ENCODE results near the gene AP4S1.
"Not testable (repeated sequence)": the region's sequence is repeated elsewhere in the genome, so short reads cannot be mapped to it uniquely, and the experiment has no call there.

The AP4S1 gene

DNA sequence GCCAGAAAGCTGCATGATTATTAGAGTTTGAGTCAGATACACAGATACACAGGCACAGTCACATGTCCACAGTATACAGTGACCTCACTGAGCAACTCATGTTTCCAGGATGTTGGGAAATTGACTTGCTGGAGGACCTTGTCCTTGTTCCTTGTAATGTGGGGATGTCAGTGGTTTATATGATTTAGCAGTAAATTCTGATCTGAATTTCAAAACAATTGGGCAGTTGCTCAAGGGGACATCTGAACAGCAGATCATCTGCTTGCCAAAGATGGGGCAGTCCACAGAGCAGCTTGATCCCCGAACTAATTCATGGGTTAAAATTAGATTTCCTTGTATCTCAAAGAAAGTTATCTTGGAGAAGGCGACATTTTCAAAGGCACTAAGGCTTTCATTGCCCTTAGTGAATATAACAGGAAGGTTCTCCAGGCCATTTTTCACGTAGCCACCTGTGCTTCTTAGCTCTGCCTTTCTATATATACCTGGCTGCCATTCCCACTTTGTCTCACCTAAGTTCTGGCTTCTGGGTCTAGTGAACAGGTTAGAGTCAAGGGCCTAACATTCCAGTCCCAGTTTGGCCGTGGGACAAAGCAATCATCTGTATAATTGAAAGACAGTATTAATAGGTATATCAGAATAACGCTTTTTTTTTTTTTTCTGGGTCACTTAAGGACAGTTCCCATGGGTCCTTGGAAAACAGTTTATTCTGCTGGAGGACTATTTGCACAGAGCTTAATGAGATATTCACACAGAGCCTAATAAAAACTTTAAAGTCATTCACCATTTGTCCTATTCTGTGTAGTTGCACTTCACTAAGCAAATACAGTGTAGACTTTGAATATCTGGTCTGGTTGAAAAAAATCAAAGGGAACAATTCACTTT, 65.7 kb downstream of the AP4S1 start:
- no peak for DNase-seq

DNA sequence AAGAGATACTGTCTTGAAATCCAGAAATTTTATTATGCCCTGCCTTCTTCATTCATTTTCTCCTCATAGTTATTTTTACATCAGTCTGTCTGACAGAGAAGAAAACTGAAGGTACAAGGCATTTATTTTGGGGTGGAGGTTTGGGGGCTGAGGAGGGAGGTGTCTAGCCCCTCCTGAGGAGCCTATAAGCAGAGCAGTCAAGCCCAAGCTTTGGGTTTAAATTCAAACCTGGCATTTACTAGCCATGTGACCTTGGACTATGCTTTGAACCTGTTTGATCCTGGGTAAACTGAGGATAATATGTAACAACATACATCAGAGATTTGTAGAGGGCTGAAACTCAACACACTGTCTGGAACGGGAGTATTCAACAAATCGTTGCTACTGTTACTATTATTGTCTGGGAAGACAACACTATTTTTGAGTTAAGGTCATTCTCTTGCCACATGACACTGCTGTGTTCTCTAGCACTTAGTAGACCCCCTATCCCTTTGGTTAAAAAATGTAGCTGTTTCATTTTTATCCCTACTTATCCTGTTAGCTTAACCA, 66.8 kb downstream of the AP4S1 start:
- no peak for DNase-seq

DNA sequence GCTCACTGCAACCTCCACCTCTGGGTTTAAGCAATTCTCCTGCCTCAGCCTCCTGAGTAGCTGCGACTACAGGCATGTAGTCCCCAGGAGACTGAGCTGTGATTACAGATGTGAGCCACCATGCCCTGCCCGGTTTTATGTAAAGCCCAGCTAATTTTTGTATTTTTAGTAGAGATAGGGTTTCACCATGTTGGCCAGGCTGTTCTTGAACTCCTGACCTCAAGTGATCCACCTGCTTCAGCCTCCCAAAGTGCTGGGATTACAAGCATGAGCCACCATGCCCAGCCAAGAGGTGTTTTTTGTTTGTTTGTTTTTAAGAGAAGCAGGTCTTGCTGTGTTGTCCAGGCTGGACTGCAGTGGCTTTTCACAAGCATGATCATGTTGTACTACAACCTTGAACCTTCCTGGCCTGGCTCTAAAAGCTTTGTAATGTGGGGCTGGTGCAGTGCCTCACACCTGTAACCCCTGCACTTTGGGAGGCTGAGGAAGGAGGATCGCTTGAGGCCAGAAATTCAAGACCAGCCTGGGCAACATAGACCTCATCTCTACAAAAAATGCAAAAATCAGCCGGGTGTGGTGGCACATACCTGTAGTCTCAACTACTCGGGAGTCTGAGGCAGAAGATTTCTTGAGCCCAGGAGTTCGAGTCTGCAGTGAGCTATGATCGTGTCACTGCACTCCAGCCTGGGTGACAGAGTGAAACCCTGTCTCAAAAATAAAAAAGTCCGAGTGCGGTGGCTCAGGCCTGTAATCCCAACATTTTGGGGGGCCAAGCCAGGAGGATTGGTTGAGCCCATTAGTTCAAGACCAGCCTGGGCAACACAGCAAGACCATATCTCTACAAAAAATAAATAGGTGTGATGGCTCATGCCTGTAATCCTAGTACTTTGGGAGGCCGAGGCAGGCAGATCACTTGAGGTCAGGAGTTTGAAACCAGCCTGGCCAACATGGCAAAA, 68.7 kb downstream of the AP4S1 start:
- not testable (repeated sequence) for DNase-seq

DNA sequence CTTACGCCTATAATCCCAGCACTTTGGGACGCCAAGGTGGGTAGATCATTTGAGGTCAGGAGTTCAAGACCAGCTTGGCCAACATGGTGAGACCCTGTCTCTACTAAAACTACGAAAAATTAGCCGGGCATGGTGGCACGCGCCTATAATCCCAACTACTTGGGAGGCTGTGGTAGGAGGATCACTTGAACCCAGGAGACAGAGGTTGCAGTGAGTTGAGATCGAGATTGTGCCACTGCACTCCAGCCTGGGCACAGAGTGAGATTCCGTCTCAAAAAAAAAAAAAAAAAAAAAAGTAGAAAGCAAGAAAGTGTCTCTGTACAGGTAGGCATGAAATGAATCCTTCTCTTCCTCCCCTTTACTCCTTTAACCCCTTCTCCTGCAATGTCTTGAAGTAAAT, 70.4 kb downstream of the AP4S1 start:
- DNase-seq, result not testable (repeated sequence)

DNA sequence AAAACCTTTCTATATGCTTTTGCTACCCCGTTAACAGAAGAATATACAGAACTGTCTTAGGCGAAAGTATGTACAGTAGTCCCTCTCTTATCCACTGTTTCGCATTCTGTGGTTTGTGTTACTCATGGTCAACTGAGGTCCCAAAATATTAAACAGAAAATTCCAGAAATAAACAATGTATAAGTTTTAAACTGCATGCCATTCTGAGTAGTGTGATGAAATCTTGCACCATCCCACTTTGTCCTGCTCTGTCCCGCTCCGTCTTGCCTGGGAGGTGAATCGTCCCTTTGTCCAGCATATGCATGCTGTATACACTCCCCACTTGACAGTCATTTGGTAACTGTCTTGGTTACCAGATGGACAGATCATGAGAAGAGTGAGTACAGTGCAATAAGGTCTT, 70.8 kb downstream of the AP4S1 start:
- DNase-seq, result no peak

DNA sequence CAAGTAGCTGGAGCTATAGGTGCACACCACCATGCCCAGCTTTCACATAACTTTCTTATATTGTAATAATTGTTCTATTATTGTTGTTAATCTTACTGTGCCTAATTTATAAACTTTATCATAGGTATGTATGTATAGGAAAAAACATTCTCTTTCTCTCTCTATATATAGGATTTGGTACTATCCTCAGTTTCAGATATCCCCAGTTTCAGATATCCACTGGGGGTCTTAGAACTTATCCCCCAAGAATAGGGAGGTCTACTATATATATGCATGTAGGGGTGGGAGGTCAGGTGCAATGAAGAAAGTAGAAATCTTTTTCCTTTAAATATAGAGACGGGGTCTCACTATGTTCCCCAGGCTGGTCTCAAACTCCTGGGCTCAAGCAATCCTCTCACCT, 71.6 kb downstream of the AP4S1 start:
- no peak for DNase-seq

DNA sequence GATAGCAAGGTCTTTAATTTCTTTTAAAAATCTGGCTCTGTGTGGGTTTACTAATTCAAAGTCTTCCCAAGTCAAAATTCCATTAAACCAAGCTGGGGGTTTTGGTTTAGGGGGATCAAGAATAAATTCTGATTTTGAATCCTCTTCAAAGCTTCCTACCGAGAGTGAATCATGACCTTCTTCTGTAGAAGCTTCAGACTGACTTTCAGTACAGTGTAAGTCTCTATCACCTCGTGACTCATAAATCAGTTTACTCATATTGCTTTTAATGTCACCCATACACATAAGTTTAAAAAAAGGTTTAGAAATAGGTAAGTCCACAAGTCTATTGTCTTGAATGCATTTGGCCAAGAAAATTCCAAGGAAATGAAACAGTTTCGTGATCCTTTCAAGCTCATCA, 81.3 kb downstream of the AP4S1 start:
- DNase-seq, result no peak

DNA sequence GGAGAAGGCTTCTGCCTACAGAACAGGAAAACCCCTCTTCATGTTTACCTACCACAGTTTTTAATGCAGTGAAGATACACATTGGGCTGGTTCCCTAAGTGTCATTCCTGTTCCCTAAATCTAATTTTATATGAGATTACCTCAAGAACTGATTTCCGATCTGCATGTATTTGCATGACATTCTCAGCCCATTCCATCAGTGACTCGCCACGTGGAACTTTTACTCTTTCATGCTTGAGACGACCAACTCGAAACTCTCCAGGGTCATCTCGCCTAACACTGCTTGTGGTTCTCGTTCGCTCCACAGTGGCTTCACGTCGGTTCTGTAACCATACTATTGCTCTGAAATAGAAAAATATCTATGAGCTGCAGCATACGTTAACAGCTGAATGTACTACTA, 83.8 kb downstream of the AP4S1 start:
- no peak for DNase-seq

DNA sequence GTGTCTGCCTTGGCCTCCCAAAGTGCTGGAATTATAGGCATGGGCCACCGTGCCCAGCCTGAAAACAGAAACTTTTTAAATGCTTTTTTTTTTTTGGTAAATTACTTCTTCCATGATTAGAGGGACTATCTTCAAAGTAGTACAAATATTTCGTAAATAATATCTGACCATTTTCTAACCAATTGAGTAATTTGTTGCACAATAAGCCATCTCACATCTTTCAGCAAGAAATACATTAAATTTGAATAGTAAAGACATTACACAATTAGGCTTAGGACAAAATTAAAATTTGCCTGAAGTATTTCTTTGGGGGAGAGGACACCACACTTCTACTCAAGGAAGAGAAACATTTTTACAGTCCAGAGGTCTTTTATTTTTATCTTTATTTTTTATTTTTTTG, 85.4 kb downstream of the AP4S1 start:
- no peak for DNase-seq

DNA sequence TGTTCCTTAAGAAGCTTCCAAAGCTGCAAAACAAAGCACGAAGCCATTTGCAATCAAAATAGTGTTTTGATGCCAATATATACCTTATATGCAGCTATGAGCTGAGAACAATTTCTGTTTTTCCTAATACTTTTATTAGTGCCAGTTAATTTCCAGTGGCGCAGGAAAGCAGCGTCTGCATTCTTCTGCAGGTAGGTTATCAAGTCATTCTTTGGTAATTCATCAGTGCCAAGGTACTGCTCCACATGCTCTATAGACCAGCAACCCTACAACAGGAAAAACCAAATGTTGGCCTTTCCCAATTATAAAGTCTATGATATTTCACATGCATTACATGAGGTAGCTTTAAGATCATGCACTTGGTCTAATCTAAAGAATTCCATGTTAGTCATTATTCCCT, 88.3 kb downstream of the AP4S1 start:
- DNase-seq, result no peak

DNA sequence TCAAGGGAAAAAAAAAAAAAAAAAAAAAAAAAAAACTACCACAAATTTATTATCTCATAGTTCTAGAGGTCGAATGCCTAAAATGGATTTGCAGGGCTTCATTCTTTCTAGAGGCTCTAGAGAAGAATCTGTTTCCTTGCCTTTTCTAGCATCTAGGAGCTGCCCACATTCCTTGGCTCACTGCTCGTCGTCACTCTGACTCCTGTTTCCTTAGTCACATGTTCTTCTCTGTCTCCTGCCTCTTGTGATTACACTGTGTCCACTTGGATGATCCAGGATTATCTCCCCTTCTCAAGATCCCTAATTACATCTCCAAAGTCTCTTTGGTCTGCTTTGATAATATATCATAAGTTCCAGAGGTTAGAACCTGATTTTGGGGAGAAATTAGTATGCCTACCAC, 93.4 kb downstream of the AP4S1 start:
- DNase-seq, result no peak

DNA sequence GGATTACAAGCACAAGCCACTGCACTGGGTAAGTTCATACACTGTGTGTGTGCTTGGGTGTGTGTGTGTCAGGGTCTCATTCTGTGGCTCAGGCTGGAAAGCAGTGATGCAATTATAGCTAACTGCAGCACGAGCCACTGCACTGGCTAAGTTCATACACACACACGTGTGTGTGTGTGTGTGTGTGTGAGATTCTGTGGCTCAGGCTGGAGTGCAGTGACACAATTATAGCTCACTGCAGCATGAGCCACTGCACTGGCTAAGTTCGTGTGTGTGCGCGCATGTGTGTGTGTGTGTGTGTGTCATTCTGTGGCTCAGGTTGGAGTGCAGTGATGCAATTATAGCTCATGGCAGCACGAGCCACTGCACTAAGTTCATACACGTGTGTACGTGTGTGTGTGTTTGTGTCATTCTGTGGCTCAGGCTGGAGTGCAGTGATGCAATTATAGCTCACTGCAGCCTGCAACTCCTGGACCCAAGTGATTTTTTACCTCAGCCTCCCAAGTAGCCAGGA, 96.7 kb downstream of the AP4S1 start:
- no peak for DNase-seq

DNA sequence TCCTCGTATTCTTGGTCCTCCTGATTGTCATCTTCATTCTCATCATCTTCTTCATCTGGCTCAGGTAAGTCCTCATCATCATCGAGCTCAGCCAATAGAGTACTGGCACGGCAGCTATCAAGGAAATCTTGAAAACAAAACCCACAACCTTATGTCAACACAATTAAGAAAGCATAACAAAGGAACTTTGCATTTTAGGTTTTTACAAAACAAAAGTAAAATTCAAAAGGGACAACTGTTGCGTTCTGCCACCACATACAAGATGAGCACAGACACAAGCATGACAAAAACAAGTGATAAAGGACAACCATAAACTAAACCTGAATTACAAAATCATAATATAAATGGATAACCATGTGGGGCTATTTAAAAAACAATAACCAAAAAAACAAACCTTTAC, 97.5 kb downstream of the AP4S1 start:
- no peak for DNase-seq

DNA sequence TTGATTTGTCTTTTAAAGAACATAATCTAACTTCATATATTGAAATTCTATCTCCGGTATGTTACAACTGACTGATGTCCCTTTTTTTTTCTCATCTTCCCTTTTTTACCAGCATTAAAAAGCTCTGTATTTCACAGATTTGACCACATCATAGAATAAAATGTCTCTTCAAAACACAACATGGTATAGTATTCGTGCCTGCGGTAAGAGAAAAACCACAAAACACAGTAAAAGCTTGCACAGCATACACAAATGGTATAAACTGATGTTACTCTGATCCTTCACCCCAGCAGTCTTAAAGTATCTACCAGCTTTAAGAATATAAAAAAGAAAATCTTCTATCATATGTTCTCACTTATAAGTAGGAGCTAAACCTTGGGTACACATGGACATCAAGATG, 98.7 kb downstream of the AP4S1 start:
- DNase-seq, result no peak

DNA sequence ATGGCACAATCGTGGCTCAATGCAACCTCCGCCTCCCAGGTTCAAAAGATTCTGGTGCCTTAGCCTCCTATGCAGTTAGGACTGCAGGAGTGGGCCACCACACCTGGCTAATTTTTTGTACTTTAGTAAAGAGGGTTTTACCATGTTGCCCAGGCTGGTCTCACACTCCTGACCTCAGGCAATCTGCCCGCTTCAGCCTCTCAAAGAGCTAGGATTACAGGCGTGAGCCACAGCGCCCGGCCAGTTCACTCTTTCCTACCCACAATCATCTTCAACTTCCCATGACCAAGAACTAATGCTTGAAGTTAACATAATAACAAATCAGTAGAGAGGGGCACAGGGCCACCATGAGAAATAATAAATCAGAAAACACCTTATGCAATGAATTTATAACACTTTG, 99.8 kb downstream of the AP4S1 start:
- DNase-seq, result no peak

DNA sequence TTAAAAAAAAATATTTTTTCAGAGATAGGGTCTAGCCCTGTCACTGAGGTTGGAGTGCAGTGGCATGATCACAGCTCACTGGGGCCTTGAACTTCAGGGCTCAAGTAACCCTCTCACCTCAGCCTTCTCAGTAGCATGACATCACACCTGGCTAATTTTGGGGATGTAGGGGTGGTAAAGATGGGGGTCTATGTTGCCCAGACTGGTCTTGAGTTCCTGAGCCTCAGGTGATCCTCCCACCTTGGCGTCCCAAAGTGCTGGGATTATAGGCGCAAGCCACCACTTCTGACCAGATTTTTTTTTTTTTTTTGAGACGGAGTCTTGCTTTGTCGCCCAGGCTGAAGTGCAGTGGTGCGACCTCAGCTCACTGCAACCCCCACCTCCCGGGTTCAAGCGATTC, 101.2 kb downstream of the AP4S1 start:
- DNase-seq, result no peak

DNA sequence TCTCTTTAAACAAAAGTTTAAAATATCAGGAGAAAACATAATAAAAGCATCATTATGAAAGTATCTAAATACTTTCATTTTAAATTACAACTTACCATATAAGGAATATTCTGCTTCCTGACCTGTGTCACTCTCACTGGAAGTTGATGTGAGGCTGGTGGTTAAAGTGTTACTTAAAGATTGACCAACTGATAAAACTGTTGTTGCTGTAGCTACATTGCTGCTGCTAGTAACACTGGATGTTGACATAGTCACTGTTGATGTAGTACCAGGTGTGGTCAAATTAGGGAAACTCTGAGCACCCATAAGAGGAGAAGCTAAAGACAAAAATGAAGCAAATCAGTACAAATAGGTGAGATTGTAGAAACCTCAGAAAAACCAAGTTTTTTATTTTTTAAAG, 102.2 kb downstream of the AP4S1 start:
- no peak for DNase-seq

DNA sequence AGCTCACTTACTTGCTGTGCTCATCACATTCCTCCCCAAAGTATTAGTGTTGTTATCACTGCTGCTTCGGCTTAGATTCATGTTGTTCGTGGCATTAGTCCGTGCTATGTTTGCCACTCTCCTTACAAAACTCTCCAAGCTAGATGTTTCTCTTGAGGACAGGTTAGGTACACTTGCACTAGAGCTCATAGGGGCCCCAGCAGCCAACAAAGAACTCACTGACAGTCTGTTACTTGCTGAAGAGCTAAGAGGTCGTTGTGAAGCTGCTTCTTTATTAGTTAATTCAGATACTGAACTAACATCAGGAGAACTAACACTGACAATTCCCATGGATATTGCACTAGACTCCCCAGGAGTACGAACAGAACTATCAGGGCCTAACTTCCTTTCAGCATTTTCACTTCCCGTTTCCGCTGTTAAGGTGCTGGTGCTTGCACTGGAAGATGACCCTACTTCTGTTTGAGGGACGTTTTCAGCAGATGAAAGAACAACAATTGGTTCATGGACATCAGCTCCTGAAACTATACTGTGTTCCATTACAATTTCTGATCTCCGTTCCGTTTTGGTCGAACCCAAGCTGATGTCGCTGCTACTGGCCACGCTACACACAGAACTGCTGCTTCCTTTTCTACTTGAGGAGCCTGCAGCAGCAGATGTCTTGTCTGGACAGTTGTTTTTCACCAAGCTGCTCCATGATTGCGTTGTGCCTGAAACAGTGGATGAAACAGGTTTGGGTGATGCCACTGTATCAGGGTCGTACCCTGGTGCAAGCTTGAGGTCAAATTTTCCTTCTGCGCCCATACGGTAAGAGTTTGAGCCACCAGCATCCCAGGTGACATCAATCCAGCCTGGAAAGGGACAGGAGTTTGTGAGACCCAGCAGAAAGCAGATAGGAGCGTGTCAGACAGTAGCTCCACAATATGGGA, 103.4 kb downstream of the AP4S1 start:
- no peak for DNase-seq

DNA sequence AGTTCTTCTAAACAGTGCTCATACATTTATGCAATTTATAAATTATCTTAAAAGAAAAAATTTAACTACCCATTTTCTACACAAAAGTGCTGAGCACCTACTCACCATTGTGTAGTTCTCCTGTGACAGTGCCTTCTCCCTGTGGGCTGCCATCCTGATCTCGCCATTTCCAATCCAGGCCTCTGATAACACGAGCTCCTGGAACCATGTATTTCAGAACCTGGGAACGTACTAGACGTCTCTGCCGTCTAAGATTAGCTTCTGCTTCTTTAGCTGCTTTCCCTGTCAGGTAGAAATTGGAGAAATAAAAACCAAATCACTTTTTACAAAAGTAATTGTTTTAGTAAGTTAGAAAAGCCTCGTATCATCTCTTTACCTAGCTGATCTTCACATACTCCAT, 107.7 kb downstream of the AP4S1 start:
- DNase-seq, result no peak

DNA sequence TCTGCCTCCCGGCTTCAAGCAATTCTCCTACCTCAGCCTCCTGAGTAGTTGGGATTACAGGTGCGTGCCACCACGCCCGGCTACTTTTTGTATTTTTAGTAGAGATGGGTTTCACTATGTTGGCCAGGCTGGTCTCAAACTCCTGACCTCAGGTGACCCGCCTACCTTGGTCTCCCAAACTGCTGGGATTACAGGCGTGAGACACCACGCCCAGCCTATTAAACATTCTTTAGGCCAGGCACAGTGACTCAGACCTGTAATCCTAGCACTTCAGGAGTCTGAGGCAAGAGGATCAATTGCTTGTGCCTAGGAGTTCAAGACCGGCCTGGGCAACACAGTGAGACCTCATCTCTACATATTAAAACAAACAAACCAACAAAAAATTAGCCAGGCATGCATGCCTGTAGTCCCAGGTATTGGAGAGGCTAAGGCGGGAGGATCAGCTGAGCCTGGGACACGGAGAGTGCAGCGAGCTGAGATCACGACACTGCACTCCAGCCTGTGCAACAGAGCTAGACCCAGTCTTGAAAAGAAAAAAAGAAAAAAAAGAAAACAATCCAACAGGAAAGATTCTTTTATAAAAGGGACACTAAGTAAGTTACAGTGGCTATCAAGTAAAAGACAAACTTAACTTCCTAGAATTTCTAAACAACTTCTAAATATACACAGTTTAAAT, 111.9 kb downstream of the AP4S1 start:
- no peak for DNase-seq

DNA sequence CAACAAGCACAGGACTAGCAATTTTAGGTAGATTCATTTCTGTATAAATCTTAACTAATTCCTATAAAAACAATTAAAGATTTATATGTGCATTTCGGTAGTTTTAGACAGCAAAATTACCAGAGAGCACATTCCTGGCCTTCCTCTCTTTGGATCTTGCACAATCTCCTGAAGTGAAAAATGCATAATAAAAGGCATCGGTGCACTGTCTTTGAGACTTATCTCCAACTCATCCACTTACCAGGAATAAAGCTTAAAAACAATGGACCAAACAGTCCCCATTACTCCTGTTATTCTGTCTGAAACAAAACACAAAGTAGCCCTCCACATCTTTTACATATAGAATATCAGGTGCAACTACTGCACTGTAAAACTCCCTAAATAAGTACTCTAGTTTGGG, 112.9 kb downstream of the AP4S1 start:
- no peak for DNase-seq

Measured in SHP77 (cell line).